Bronchial epithelial cell (primary cell): ENCODE data around the gene MYH7. TPM values are rescaled to one million over a fixed set of nuclear protein-coding genes. Genes with fewer than 3 reads are reported as not detected.

Experiments used
- DNase-seq: peaks from one replicate; pipeline ENCODE4 v3.0.0-alpha.2; 2010; ENCODE audit warnings: low read depth
- FAIRE-seq: peaks from 2 replicates; lab custom pipeline; 2011; peaks lifted over from hg19 to GRCh38; lab: Jason Lieb, UNC
- H3K27me3 ChIP-seq: 2 replicates; pipeline ENCODE4 v1.5.1; 2011; ENCODE audit warnings: low read length; ENCODE audit not compliant: control insufficient read depth, insufficient read depth
- H3K36me3 ChIP-seq: 2 replicates; pipeline ENCODE4 v1.5.1; 2011; ENCODE audit warnings: low read length; ENCODE audit not compliant: control insufficient read depth, insufficient read depth
- H3K4me3 ChIP-seq: 2 replicates; pipeline ENCODE4 v1.5.1; 2011; ENCODE audit warnings: mild to moderate bottlenecking, low read depth, low read length, control low read depth
- CTCF ChIP-seq: IDR thresholded peaks from 2 replicates; pipeline ENCODE4 v1.5.1; 2011; ENCODE audit warnings: mild to moderate bottlenecking, moderate library complexity, low read length, control low read depth, inconsistent platforms; ENCODE audit not compliant: insufficient read depth, severe bottlenecking
- total RNA-seq: library from RNA; depleted of rRNA; stranded (reverse); fragments of >200 nt; gene quantifications from 2 replicates; pipeline ENCODE4 v1.2.1, GENCODE V29; 2014

MYH7 gene
- total RNA-seq, 1 donor from 2014 or later = not detected

- H3K27me3 ChIP-seq = peaks cover 3% of the 10 kb centered on the region
- FAIRE-seq (peak; percentile 76), DNase-seq (no peak)
- no peak overlapping the region for H3K4me3 ChIP-seq
- H3K36me3 ChIP-seq = no peaks in the 10 kb centered on the region
- TF ChIP-seq CTCF = no peak
Measured at GRCh38 chr14:23414906-23415820, 20.3 kb downstream of the MYH7 start.

GRCh38 chr14:23414254-23414653, 21.2 kb downstream of the MYH7 start:
- TF ChIP-seq CTCF = no peak
- Histone ChIP-seq H3K4me3 (no peak overlapping the region), H3K27me3 (peaks cover 3% of the 10 kb centered on the region), H3K36me3 (no peaks in the 10 kb centered on the region)
- FAIRE-seq = no peak
- no peak for DNase-seq

GRCh38 chr14:23413681-23414080, 21.8 kb downstream of the MYH7 start:
- FAIRE-seq = no peak
- H3K36me3 ChIP-seq = no peaks in the 10 kb centered on the region

GRCh38 chr14:23411563-23412525, 23.6 kb downstream of the MYH7 start:
- no peak overlapping the region for H3K4me3 ChIP-seq
- DNase-seq = no peak
- H3K36me3 ChIP-seq = no peaks in the 10 kb centered on the region
- no peak for TF ChIP-seq CTCF
- no peaks in the 10 kb centered on the region for H3K27me3 ChIP-seq
- no peak for FAIRE-seq

More at GRCh38 chr14:23413681-23414080, 21.8 kb downstream of the MYH7 start:
- no peak for TF ChIP-seq CTCF
- no peak for DNase-seq
- Histone ChIP-seq H3K27me3 (no peaks in the 10 kb centered on the region), H3K4me3 (no peak overlapping the region)

- DNase-seq (no peak), FAIRE-seq (no peak)
- no peaks in the 10 kb centered on the region for H3K36me3 ChIP-seq
- H3K4me3 ChIP-seq = no peak overlapping the region
- no peaks in the 10 kb centered on the region for H3K27me3 ChIP-seq
- no peak for TF ChIP-seq CTCF
Measured at GRCh38 chr14:23409966-23410635, 25.4 kb downstream of the MYH7 start.
